Measurements from ENCODE around the gene PSMC3. TPM values are rescaled to one million over a fixed set of nuclear protein-coding genes. Genes with fewer than 3 reads are reported as not detected.
A peak's percentile ranks its signal among the peaks of the same experiment; 100 is the strongest.

The PSMC3 gene
- total RNA-seq, 1 donor from 2014 or later, result 196 TPM

DNA sequence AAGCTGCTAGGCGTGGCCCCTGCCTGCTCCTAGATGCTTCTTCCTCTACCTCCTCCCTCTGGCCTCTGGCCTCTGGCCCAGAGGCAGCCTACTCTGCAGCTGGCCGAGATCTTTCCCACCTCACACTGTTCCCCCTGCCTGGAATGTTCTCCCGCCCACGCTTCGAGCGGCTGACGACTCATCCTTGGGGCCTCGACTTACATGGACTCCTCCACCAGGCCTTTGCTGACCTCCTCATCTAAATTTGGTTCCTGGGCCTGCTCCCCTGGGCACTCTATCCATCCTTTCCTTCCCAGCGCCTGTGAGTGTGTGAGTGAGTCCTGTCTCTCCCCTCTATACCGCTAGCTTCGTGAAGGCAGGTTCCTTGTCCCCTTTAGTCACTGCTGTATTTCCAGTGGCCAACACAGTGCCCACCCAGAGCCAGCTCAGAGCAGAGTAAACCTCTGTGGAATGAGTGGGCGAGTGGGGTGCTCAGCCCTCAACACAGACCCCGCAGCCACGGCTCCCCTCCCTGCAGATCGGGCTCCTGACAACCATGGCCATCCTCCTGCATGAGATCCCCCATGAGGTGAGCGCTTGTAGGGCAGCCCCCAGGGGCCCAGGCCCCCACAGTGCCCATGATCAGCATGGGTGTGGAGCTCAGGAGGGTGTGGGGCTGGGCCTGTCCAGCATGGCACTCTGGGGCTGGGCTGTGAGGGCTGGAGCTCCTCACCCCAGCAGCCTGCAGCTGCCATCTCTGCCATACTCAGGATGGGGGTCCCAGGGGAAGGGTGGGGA is 12.1 kb downstream of the PSMC3 start:
- no peak for DNase-seq (ENCODE audit: low read depth, low spot score)

- DNase-seq (ENCODE audit: low read depth, low spot score), result no peak
Measured at GRCh38 chr11:47413351-47413750, 12.9 kb downstream of the PSMC3 start.

GRCh38 chr11:47411884-47412746 is 14.1 kb downstream of the PSMC3 start:
- DNase-seq (ENCODE audit: low read depth, low spot score), result no peak

- DNase-seq (ENCODE audit: low read depth, low spot score), result no peak
Measured at GRCh38 chr11:47410370-47411264, 15.6 kb downstream of the PSMC3 start.

GRCh38 chr11:47409440-47410369 is 16.5 kb downstream of the PSMC3 start:
- no peak for DNase-seq (ENCODE audit: low read depth, low spot score)

DNA sequence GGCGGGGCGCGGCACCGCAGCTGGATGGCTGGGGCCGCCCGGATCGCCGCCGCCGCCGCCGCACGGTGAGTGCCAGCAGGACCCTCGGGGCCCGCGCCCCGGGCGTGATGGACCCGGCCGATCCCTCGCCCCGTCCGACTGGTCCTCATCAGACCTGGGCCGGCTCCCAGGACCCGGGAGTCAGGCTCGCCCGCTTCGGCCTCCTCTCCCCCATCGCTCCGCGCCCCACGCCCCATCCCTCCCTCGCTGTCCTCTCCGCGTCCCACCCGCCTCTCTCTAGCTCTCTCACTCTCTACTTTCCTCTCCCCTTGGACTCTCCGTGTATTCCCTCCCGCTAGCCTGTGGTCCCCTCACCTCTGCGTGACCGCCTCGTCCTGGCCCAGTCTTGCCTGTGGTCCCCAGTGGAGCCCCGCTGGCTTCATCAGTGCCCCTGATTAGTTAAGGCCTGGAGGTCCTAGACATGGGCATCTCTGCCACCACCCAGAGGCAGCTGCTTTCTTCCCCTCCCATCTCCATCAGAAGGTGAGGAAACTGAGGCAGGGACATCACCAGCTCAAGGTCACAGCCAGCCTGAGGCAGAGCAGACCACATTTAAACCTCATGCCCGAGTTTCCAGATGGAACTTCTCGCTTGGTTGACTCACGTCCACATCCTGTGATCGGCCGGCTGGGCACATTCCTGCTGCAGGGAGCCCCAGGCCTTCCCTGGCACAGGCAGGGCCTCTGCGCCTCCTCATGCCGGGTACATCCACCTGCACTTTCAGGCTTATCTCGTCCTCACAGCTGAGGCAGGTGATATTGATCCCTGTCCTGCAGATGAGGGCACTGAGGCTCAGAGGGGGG is 17.4 kb downstream of the PSMC3 start:
- peak; percentile 71 for DNase-seq (ENCODE audit: low read depth, low spot score)

DNA sequence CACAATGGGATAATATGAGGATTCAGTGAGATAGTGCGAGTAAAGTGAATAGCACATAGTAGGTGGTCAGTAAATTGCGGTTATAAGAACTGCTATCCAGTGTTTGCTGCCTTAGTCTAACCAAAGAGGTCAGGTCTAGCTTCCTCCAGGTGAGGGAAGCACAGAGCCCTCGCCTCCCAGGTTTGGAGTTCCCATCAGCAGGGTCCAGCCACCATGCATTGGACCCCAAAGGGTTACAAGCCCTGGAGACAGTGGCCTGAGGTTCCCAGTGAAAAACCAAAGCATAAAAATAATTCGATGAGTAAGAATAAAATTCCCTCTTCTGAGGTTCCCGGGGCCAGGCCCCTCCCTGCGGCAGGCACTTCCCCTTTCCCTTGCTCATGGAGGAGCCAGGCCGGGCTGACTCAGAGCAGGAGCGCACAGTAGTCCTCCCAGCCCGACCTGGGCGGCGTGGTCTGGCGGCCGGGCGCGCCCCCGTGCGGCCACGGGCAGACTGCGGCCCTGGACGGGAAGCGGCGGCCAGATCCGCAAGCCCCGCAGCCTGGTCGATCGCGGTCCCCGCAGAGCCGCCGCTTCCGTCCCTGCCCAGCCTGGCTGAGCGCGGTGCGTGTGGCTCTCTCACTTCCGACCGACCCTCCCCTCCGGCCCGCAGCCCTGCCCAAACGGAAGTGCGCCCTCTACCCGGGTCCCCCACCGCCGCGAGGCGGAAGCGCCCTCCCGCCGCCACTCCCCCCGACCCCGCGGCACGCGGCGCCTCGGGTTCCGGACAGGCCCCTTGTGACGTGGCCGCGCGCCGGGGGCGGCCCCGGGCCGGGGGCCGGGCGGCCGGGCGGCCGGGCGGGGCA is 18.3 kb downstream of the PSMC3 start, which contains the start of gene SLC39A13:
SLC39A13 (plus strand) TSS at position 845 of the 845 bp plus-strand sequence. CDS start 1,505 bp downstream, outside the sequence.
- DNase-seq (ENCODE audit: low read depth, low spot score), result peak; percentile 88

- DNase-seq (ENCODE audit: low read depth, low spot score), result no peak
Measured at GRCh38 chr11:47406896-47407745, 19.1 kb downstream of the PSMC3 start.

GRCh38 chr11:47403571-47403970 is 22.7 kb downstream of the PSMC3 start:
- no peak for DNase-seq (ENCODE audit: low read depth, low spot score)

- DNase-seq (ENCODE audit: low read depth, low spot score), result no peak
Measured at GRCh38 chr11:47403135-47403534, 23.1 kb downstream of the PSMC3 start.

DNA sequence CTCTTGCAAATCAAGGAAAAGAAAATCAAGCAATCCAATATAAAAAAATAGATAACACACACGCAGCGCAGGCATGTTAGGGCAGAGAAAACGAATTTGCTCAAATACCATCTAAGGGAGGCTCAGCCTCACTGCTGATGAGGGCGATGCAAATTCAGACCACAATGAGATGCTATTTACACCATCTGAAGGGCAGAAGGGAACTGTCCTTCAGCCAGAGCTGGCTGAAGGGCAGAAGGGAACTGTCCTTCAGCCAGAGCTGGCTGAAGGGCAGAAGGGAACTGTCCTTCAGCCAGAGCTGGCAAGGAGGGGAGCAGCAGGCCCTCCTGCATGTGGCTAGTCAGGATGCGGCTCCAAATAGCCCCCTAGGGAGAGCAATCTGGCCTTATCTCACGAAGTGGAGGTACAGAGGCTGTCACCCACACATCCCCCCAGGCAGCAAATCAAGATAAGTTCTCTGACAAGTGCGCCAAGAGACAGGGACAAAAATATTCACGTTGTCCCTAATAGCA is 25.4 kb downstream of the PSMC3 start:
- DNase-seq (ENCODE audit: low read depth, low spot score), result no peak

DNA sequence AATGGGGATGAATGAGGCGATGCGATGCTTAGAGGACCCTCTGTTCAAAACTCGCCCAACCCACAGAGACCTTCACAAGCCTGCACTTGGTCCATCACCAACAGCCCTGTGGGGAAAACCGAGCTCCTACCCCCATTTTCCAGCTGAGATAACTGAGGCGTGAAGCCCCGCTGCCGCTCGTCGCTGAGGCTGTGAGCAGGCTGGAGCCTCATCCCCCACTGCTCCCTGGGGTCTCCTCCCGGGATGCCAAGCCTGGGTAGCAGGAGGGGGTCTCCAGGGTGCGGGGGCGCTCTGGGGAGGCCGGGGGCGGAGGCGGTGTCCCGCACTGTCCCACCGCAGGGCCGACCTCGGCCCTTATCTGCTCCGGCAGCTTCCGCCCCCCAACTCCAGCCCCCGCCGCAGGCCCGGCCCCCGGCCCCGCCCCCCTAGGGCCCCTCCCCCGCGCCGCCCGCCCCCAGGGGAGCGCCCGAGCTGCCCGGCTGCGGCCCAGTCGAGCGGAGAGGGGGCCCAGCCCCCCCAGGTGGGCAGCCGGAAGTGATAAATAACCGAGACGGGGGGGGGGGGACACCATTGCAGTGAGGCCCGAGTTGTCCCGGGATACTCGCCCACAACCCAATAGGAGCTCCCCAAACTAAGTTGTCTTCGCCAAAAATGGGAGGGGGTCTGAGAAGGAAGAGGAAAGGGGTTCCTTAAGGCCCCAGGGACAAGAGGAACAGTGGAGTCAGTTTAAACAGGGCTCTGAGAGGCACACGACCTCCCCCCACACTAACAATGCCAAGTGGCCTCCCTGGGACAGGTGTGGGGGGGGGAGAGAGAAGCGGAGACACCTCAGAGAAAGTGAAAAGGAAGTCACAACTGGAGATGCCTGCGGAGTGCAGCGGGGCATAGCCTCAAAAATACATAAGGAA is 26.1 kb downstream of the PSMC3 start:
- no peak for DNase-seq (ENCODE audit: low read depth, low spot score)

DNA sequence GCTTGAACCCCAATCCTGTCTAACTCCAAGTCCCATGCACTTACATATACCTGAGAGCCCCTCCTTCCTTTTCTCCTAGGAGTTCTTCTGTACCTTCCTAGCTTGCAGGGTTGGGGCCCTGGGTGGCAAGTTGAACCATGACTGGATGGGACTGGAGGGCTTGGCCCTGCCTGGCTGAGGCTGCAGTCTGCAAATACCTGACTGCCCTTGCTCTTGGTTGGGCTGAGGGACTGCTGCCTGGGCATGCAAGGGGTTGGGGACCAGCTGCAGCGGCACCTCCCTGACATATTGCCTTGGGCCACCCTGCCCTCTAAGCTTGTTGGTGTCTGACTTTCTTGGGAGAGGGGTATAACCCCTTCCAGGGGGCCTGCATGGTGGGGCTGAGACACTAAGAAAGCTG is 27.7 kb downstream of the PSMC3 start:
- no peak for DNase-seq (ENCODE audit: low read depth, low spot score)

GRCh38 chr11:47398011-47398410 is 28.2 kb downstream of the PSMC3 start:
- no peak for DNase-seq (ENCODE audit: low read depth, low spot score)

DNA sequence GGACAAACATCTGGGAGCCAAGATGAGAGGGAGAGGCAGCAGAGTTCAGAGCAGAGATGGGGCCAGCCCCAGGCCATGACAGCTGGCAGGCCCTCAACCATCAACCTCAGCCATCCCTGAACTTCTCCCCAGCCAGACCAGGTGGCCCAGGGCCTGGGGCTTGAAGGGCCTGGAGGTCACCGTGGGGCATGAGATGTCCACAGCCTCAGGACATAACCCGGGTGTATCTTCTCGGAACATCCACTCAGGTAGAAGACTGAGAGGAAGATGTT is 30.3 kb downstream of the PSMC3 start:
- DNase-seq (ENCODE audit: low read depth, low spot score), result no peak

- no peak for DNase-seq (ENCODE audit: low read depth, low spot score)
Measured at GRCh38 chr11:47395223-47396048, 30.8 kb downstream of the PSMC3 start.
